HepG2 (cell line): ENCODE data around the gene NKD1. TPM values are rescaled to one million over a fixed set of nuclear protein-coding genes. Genes with fewer than 3 reads are reported as not detected.

Experiments
- ATAD3A ChIP-seq: sonication (generic); formaldehyde crosslinking; IDR thresholded peaks from 2 replicates; pipeline ENCODE4 v1.4.0; 2020; ENCODE audit warnings: missing genetic modification reagents
- ATF3 ChIP-seq: sonication (generic); formaldehyde crosslinking; IDR thresholded peaks from 2 replicates; pipeline ENCODE4 v1.4.0; 2020; ENCODE audit warnings: missing genetic modification reagents
- CENPBD1 ChIP-seq: sonication (generic); formaldehyde crosslinking; IDR thresholded peaks from 2 replicates; pipeline ENCODE4 v1.8.0; 2022; ENCODE audit warnings: missing genetic modification reagents, low read depth, mild to moderate bottlenecking, borderline replicate concordance
- HBP1 ChIP-seq: IDR thresholded peaks from 2 replicates; pipeline ENCODE4 v1.6.1; 2016; ENCODE audit warnings: low read depth, control low read depth
- HNRNPLL ChIP-seq: fragments of 200-400 bp; formaldehyde crosslinking; IDR thresholded peaks from 2 replicates; pipeline ENCODE4 v1.6.1; 2017; ENCODE audit warnings: mild to moderate bottlenecking, low read depth, low read length; ENCODE audit not compliant: poor library complexity, severe bottlenecking
- MEIS2 ChIP-seq: sonication (generic); formaldehyde crosslinking; IDR thresholded peaks from 2 replicates; pipeline ENCODE4 v1.9.0; 2021; ENCODE audit warnings: mild to moderate bottlenecking, missing genetic modification reagents
- MXD1 ChIP-seq: sonication (generic); formaldehyde crosslinking; IDR thresholded peaks from 2 replicates; pipeline ENCODE4 v1.4.0; 2020; ENCODE audit warnings: mild to moderate bottlenecking, missing genetic modification reagents
- MZF1 ChIP-seq: sonication (generic); formaldehyde crosslinking; IDR thresholded peaks from 2 replicates; pipeline ENCODE4 v1.8.1; 2023; ENCODE audit warnings: mild to moderate bottlenecking, missing genetic modification reagents, borderline replicate concordance
- NR2F1 ChIP-seq, 2 experiments: fragments of 450-650 bp in 1 of 2; formaldehyde crosslinking in 1 of 2; IDR thresholded peaks; 2 replicates each; pipeline versions ENCODE4 v1.5.0 to v1.6.1; 2016 to 2020; ENCODE audit warnings: mild to moderate bottlenecking in 1 of 2, missing compliant biosample characterization in 1 of 2, missing genetic modification reagents in 1 of 2, moderate library complexity in 1 of 2
- PAWR ChIP-seq: sonication (generic); formaldehyde crosslinking; IDR thresholded peaks from 2 replicates; pipeline ENCODE4 v1.4.0; 2020; ENCODE audit warnings: missing genetic modification reagents, mild to moderate bottlenecking, borderline replicate concordance
- SOX5 ChIP-seq: IDR thresholded peaks from 2 replicates; pipeline ENCODE4 v1.6.1; 2016; ENCODE audit warnings: borderline replicate concordance
- ZBTB3 ChIP-seq: sonication (generic); formaldehyde crosslinking; IDR thresholded peaks from 2 replicates; pipeline ENCODE4 v1.4.0; 2020; ENCODE audit warnings: low read depth, mild to moderate bottlenecking, moderate library complexity, missing genetic modification reagents, borderline replicate concordance
- ZBTB42 ChIP-seq: sonication (generic); formaldehyde crosslinking; IDR thresholded peaks from 2 replicates; pipeline ENCODE4 v1.5.0; 2020; ENCODE audit warnings: mild to moderate bottlenecking, missing genetic modification reagents
- ZBTB7A ChIP-seq: sonication (generic); formaldehyde crosslinking; IDR thresholded peaks from 2 replicates; pipeline ENCODE4 v1.8.0; 2022; ENCODE audit warnings: mild to moderate bottlenecking, missing genetic modification reagents
- ZNF18 ChIP-seq: sonication (generic); formaldehyde crosslinking; IDR thresholded peaks from 2 replicates; pipeline ENCODE4 v1.8.0; 2022; ENCODE audit warnings: mild to moderate bottlenecking, missing genetic modification reagents; ENCODE audit not compliant: insufficient replicate concordance
- ZNF362 ChIP-seq: sonication (generic); formaldehyde crosslinking; IDR thresholded peaks from 2 replicates; pipeline ENCODE4 v1.4.0; 2020; ENCODE audit warnings: missing genetic modification reagents, mild to moderate bottlenecking, borderline replicate concordance
- ZNF510 ChIP-seq: sonication (generic); formaldehyde crosslinking; IDR thresholded peaks from 2 replicates; pipeline ENCODE4 v1.4.0; 2020; ENCODE audit warnings: low read depth, mild to moderate bottlenecking, missing genetic modification reagents
- ZNF556 ChIP-seq: sonication (generic); formaldehyde crosslinking; IDR thresholded peaks from 2 replicates; pipeline ENCODE4 v1.4.0; 2020; ENCODE audit warnings: mild to moderate bottlenecking, missing genetic modification reagents, borderline replicate concordance
- ZNF563 ChIP-seq: sonication (generic); formaldehyde crosslinking; IDR thresholded peaks from 2 replicates; pipeline ENCODE4 v1.8.0; 2022; ENCODE audit warnings: mild to moderate bottlenecking, moderate library complexity, missing genetic modification reagents
- ZNF619 ChIP-seq: sonication (generic); formaldehyde crosslinking; IDR thresholded peaks from 2 replicates; pipeline ENCODE4 v1.4.0; 2020; ENCODE audit warnings: mild to moderate bottlenecking, missing genetic modification reagents
- ZNF850 ChIP-seq: sonication (generic); formaldehyde crosslinking; conservative IDR thresholded peaks from 2 replicates; pipeline ENCODE4 v1.9.0; 2021; ENCODE audit warnings: mild to moderate bottlenecking, missing genetic modification reagents
- ZNF883 ChIP-seq: sonication (generic); formaldehyde crosslinking; IDR thresholded peaks from 2 replicates; pipeline ENCODE4 v1.5.1; 2020; ENCODE audit warnings: mild to moderate bottlenecking, missing genetic modification reagents; ENCODE audit errors: not compliant biosample characterization
- ZSCAN25 ChIP-seq: sonication (generic); formaldehyde crosslinking; IDR thresholded peaks from 2 replicates; pipeline ENCODE4 v1.8.0; 2022; ENCODE audit warnings: mild to moderate bottlenecking, missing genetic modification reagents
- polyA plus RNA-seq, 8 experiments: library from polyadenylated mRNA; depleted of rRNA in 3 of 8; stranded (reverse) in 7 of 8; unstranded in 1 of 8; fragments of >200 nt; fragmentation: Illumina TruSeq in 4 of 8; extraction: Trizol in 4 of 8; gene quantifications; 2 replicates each; pipeline versions ENCODE4 v1.2.1 to v1.2.3, GENCODE V29; 2011 to 2016; ENCODE audit warnings: low read depth in 4 of 8, missing spikeins in 1 of 8, mixed read lengths in 1 of 8; ENCODE audit not compliant: insufficient read depth in 1 of 8
- total RNA-seq, 5 experiments: library from RNA; depleted of rRNA; stranded (reverse); fragments of >200 nt; fragmentation: Illumina TruSeq; extraction: Trizol; gene quantifications; 2 replicates each; pipeline ENCODE4 v1.2.3, GENCODE V29; 2016; ENCODE audit warnings: low read depth in 1 of 5

NKD1 gene
- total and polyA plus RNA-seq, 2 of the 13 experiments (the other 11 are each of a cell fraction or from before 2014, with no cell fraction given) = 70.4 to 121 TPM

GRCh38 chr16:50547340-50548124 lies 664 bp upstream of the NKD1 start (continued):
- TF ChIP-seq ZNF510 (CRISPR knock-in tag) (no peak), ZNF850 (CRISPR knock-in tag) (no peak), ZBTB3 (peak; percentile 84; the same call in 1 of the 2 replicates), ZBTB42 (CRISPR knock-in tag) (peak; percentile 59; the same call in 1 of the 2 replicates), ZNF18 (CRISPR knock-in tag) (peak; percentile 79), ZBTB7A (CRISPR knock-in tag) (peak; percentile 64; the same call in 1 of the 2 replicates), HBP1 (no peak; the same call in 1 of the 2 replicates), ATF3 (CRISPR knock-in tag) (0 out of 2 replicates have a peak, but pooled peaks have one; percentile 19), ZNF362 (CRISPR knock-in tag) (no peak), ATAD3A (CRISPR knock-in tag) (no peak), MXD1 (CRISPR knock-in tag) (no peak; the same call in 1 of the 2 replicates), SOX5 (CRISPR knock-in tag) (peak; percentile 82; the same call in 1 of the 2 replicates), CENPBD1 (CRISPR knock-in tag) (no peak), MZF1 (CRISPR knock-in tag) (no peak), NR2F1 (CRISPR knock-in tag; IDR thresholded peaks at IDR 0.05) (peak; percentile 48 to 79; a peak in 2 of 4 replicates), MEIS2 (CRISPR knock-in tag) (peak; percentile 54; the same call in 1 of the 2 replicates), ZNF563 (no peak), ZSCAN25 (CRISPR knock-in tag) (peak; percentile 42; the same call in 1 of the 2 replicates), ZNF556 (CRISPR knock-in tag) (peak; percentile 79; the same call in 1 of the 2 replicates), HNRNPLL (peak; percentile 76), ZNF619 (CRISPR knock-in tag) (no peak), ZNF883 (CRISPR knock-in tag) (peak; percentile 50), PAWR (CRISPR knock-in tag) (no peak)
